GM18951 (cell line): ENCODE measurements around the gene BRI3.

ENCODE experiments used
- POLR2A ChIP-seq: IDR thresholded peaks from 4 replicates; pipeline ENCODE4 v1.6.1; 2011; ENCODE audit warnings: mild to moderate bottlenecking; ENCODE audit not compliant: insufficient read length, insufficient read depth; ENCODE audit errors: extremely low read depth
- in situ Hi-C: fragments of 300-500 bp; cut with MboI; formaldehyde crosslinking; loops from one replicate; pipeline ENCODE4 v1.12.0; 2022; ENCODE audit warnings: low sequenced_read_pairs, mixed read lengths, inconsistent platforms; ENCODE audit not compliant: unreplicated experiment

Gene BRI3

GRCh38 chr7:98317366-98318040, 36.0 kb downstream of the BRI3 start:
- no peak for TF ChIP-seq POLR2A
- in situ Hi-C loops = no loop called here

GRCh38 chr7:98319176-98319575, 37.7 kb downstream of the BRI3 start:
- TF ChIP-seq POLR2A = no peak
- in situ Hi-C loops = no loop called here

GRCh38 chr7:98321301-98321700, 39.8 kb downstream of the BRI3 start:
- in situ Hi-C loops = no loop called here
- no peak for TF ChIP-seq POLR2A

GRCh38 chr7:98322331-98323270, 41.1 kb downstream of the BRI3 start:
- in situ Hi-C loops = no loop called here
- TF ChIP-seq POLR2A = no peak

GRCh38 chr7:98323597-98324322, 42.3 kb downstream of the BRI3 start:
- TF ChIP-seq POLR2A = no peak
- in situ Hi-C loops = no loop called here

GRCh38 chr7:98324782-98325181, 43.3 kb downstream of the BRI3 start:
- no peak for TF ChIP-seq POLR2A
- in situ Hi-C loops = no loop called here

- TF ChIP-seq POLR2A = no peak
- in situ Hi-C loops = no loop called here
Observed at GRCh38 chr7:98329100-98329790, 47.8 kb downstream of the BRI3 start.

- TF ChIP-seq POLR2A = no peak
- in situ Hi-C loops = no loop called here
Observed at GRCh38 chr7:98329791-98330373, 48.4 kb downstream of the BRI3 start.

- TF ChIP-seq POLR2A = no peak
- in situ Hi-C loops = no loop called here
Observed at GRCh38 chr7:98330926-98331529, 49.5 kb downstream of the BRI3 start.

GRCh38 chr7:98334081-98334480, 52.6 kb downstream of the BRI3 start:
- no peak for TF ChIP-seq POLR2A
- in situ Hi-C loops = no loop called here

GRCh38 chr7:98335411-98335977, 54.0 kb downstream of the BRI3 start:
- no peak for TF ChIP-seq POLR2A
- in situ Hi-C loops = no loop called here

- no peak for TF ChIP-seq POLR2A
- in situ Hi-C loops = no loop called here
Observed at GRCh38 chr7:98338441-98338840, 57.0 kb downstream of the BRI3 start.

- in situ Hi-C loops = no loop called here
- no peak for TF ChIP-seq POLR2A
Observed at GRCh38 chr7:98339043-98339442, 57.6 kb downstream of the BRI3 start.
